Panc1 (cell line): ENCODE results near the gene BORCS8. TPM values are rescaled to one million over a fixed set of nuclear protein-coding genes. Genes with fewer than 3 reads are reported as not detected.
A peak's percentile ranks its signal among the peaks of the same experiment; 100 is the strongest.

Experiments used
- ATAC-seq: fragments of 200-7000 bp; cut with Tn5 transposase; 2 replicates; pipeline ENCODE4 v1.9.1; 2020; ENCODE audit warnings: mild to moderate bottlenecking, moderate library complexity
- BruUV-seq: library from RNA; stranded (reverse); fragments of 400-500 nt; replicated peaks from 2 replicates; lab custom pipeline; 2021; lab: Mats Ljungman, UMichigan
- CTCF ChIA-PET: fragments of 300-600 bp; sonication (Branson Sonifier 250); formaldehyde crosslinking; loops from one replicate; lab custom pipeline; 2022; ENCODE audit warnings: antibody characterized with exemption; lab: Charles Lee
- POLR2A ChIA-PET: fragments of 300-600 bp; sonication (Branson Sonifier 250); formaldehyde crosslinking; loops from one replicate; lab custom pipeline; 2022; ENCODE audit warnings: antibody characterized with exemption; lab: Charles Lee
- DNase-seq: peaks from one replicate; pipeline ENCODE4 v3.0.0-alpha.2; 2010; ENCODE audit warnings: low read depth, low spot score
- H3K27ac ChIP-seq: 2 replicates; pipeline ENCODE4 v1.5.1; 2011; ENCODE audit warnings: mild to moderate bottlenecking, low read length, inconsistent platforms
- H3K27me3 ChIP-seq: fragments of 200-500 bp; sonication (Bioruptor generic); 2 replicates; pipeline ENCODE4 v1.6.0; 2014; ENCODE audit warnings: low read length, inconsistent platforms; ENCODE audit not compliant: control insufficient read depth, insufficient read depth
- H3K36me3 ChIP-seq: fragments of 200-500 bp; sonication (Bioruptor generic); 2 replicates; pipeline ENCODE4 v1.5.1; 2014; ENCODE audit warnings: inconsistent platforms, mild to moderate bottlenecking, low read length, moderate library complexity; ENCODE audit not compliant: control insufficient read depth, insufficient read depth
- H3K4me1 ChIP-seq: 2 replicates; pipeline ENCODE4 v1.5.1; 2011; ENCODE audit warnings: inconsistent platforms, mild to moderate bottlenecking, low read length, moderate library complexity; ENCODE audit not compliant: control insufficient read depth, insufficient read depth
- H3K4me3 ChIP-seq, 2 experiments: 2 replicates each; pipeline ENCODE4 v1.5.1; 2011 to 2012; ENCODE audit warnings: low read depth in 2 of 2, low read length in 2 of 2, mild to moderate bottlenecking in 2 of 2, inconsistent platforms in 1 of 2, moderate library complexity in 1 of 2
- H3K9me3 ChIP-seq: fragments of 200-500 bp; sonication (Bioruptor generic); 2 replicates; pipeline ENCODE4 v1.5.1; 2014; ENCODE audit warnings: low read depth, mild to moderate bottlenecking, inconsistent platforms, low read length, moderate library complexity; ENCODE audit not compliant: control insufficient read depth, insufficient read depth
- POLR2AphosphoS5 ChIP-seq: IDR thresholded peaks from 2 replicates; pipeline ENCODE4 v1.6.1; 2012; ENCODE audit warnings: mild to moderate bottlenecking, low read depth, low read length, moderate library complexity
- REST ChIP-seq, 2 experiments: IDR thresholded peaks; 2 replicates each; pipeline ENCODE4 v1.6.1; 2011 to 2012; ENCODE audit warnings: low read depth in 2 of 2, control low read depth in 1 of 2, low read length in 1 of 2, mild to moderate bottlenecking in 1 of 2, moderate library complexity in 1 of 2; ENCODE audit not compliant: insufficient read depth in 1 of 2
- SIN3A ChIP-seq: IDR thresholded peaks from 2 replicates; pipeline ENCODE4 v1.6.1; 2012; ENCODE audit warnings: low read depth, mild to moderate bottlenecking, low read length, moderate library complexity, borderline replicate concordance; ENCODE audit not compliant: insufficient read depth
- TCF7L2 ChIP-seq: IDR thresholded peaks from 2 replicates; pipeline ENCODE4 v1.6.1; 2011; ENCODE audit warnings: mild to moderate bottlenecking, low read depth, low read length, inconsistent platforms
- in situ Hi-C: cut with HindIII; loops from 2 replicates; pipeline ENCODE4 v1.10.0; 2016; ENCODE audit warnings: low sequenced_read_pairs, low pct_unique_long_range_greater_than_20kb
- intact Hi-C: fragments of 100-400 bp; cut with micrococcal nuclease; formaldehyde crosslinking; loops from one replicate; pipeline ENCODE4 v1.10.0; 2022; ENCODE audit not compliant: unreplicated experiment
- total RNA-seq: library from RNA; stranded (reverse); gene quantifications from one replicate; pipeline ENCODE4 v1.2.1, GENCODE V29; 2021; ENCODE audit not compliant: unreplicated experiment
- TF ChIP-seq, protein P1 (sequence below): fragments of 450-650 bp; IDR thresholded peaks from 2 replicates; pipeline ENCODE4 v1.5.1; 2017; ENCODE audit warnings: mild to moderate bottlenecking

BORCS8 gene
- total RNA-seq, 1 experiment from 2014 or later: 37.8 TPM

- Histone ChIP-seq H3K4me1 (no peaks in the 10 kb centered on the region), H3K4me3 (peak overlapping the region; percentile 74 to 76), H3K27ac (peak overlapping the region; percentile 94), H3K9me3 (no peaks in the 10 kb centered on the region), H3K36me3 (no peaks in the 10 kb centered on the region; the same call in 1 of the 2 replicates), H3K27me3 (no peaks in the 10 kb centered on the region)
- intact Hi-C loops: no loop called here
- no peak for DNase-seq
- peak; percentile 5; the same call in 1 of the 2 replicates for ATAC-seq
- ChIA-PET POLR2A (interaction anchor here (0.6 to 0.7 kb wide), 2 partner anchors 11 to 19 kb away, joined by 7 read pairs; partner anchors contain the start of gene NCAN), CTCF (no interaction called here)
- TF ChIP-seq SIN3A (no peak), POLR2AphosphoS5 (no peak), TCF7L2 (no peak), REST (IDR thresholded peaks at IDR 0.05; ENCODE audit: insufficient read depth in 1 of 2, low read depth in 2 of 2, low read length in 1 of 2) (no peak)
- TF ChIP-seq, protein P1, sequence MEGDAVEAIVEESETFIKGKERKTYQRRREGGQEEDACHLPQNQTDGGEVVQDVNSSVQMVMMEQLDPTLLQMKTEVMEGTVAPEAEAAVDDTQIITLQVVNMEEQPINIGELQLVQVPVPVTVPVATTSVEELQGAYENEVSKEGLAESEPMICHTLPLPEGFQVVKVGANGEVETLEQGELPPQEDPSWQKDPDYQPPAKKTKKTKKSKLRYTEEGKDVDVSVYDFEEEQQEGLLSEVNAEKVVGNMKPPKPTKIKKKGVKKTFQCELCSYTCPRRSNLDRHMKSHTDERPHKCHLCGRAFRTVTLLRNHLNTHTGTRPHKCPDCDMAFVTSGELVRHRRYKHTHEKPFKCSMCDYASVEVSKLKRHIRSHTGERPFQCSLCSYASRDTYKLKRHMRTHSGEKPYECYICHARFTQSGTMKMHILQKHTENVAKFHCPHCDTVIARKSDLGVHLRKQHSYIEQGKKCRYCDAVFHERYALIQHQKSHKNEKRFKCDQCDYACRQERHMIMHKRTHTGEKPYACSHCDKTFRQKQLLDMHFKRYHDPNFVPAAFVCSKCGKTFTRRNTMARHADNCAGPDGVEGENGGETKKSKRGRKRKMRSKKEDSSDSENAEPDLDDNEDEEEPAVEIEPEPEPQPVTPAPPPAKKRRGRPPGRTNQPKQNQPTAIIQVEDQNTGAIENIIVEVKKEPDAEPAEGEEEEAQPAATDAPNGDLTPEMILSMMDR: no peak
- in situ Hi-C loops: no loop called here
- BruUV-seq: TSS peak; percentile 91
Measured at GRCh38 chr19:19192910-19193423, 1.0 kb upstream of the BORCS8 start.

GRCh38 chr19:19191768-19192077 is 229 bp downstream of the BORCS8 start:
- Histone ChIP-seq H3K4me3 (peak overlapping the region; percentile 74 to 96), H3K27me3 (no peaks in the 10 kb centered on the region), H3K36me3 (no peaks in the 10 kb centered on the region; the same call in 1 of the 2 replicates), H3K9me3 (no peaks in the 10 kb centered on the region), H3K4me1 (no peaks in the 10 kb centered on the region), H3K27ac (peak overlapping the region; percentile 91)
- ChIA-PET CTCF (no interaction called here), POLR2A (no interaction called here)
- no peak for ATAC-seq
- TF ChIP-seq, protein P1: no peak
- TF ChIP-seq SIN3A (no peak), TCF7L2 (no peak), POLR2AphosphoS5 (no peak), REST (IDR thresholded peaks at IDR 0.05; ENCODE audit: insufficient read depth in 1 of 2, low read depth in 2 of 2, low read length in 1 of 2) (no peak)
- in situ Hi-C loops: no loop called here
- DNase-seq: no peak
- BruUV-seq: no TSS peak
- intact Hi-C loops: no loop called here
